HG02852 (cell line): ENCODE data around the gene PTPRT.
"Not testable (repeated sequence)": the region's sequence is repeated elsewhere in the genome, so short reads cannot be mapped to it uniquely, and the experiment has no call there.

Source experiments
- ATAC-seq: cut with Tn5 transposase; IDR thresholded peaks from one replicate; pipeline ENCODE4 v1.9.1; 2021; ENCODE audit warnings: mild to moderate bottlenecking, moderate library complexity; ENCODE audit not compliant: unreplicated experiment

The PTPRT gene

DNA sequence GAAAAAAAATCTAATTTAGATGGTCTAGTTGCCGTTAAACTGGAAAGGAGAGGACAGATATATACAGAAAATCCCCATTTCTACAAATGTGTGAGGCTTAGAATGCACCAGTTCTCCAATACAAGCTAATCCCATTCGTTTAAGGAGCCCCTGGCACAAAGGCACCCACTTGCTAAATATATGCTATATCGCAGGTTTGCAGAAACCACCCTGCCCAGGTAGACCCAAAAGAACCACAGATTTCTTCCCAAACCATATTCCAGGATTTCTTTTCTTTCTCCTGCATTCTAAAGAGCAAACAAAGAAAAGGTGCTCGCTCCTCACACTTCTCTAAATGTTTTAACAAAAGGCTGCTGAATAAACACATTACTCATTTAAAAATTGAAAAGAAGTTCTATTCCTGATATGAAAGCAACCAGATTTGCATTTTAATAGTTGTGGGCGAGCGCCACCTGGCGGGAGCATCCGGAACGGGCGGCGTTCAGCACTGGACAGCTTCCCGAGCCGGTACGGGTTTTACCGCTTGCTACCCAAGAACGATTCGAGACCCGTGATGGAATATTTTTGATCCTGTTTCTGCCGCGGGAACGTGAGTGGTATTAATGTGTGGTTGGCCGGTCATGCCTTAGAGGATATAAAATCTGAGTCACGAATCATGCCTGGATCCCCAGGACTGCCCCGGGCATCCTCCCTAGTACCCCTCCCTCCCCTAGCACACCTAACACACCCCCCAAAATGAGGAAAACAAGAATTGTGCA is 2.1 kb downstream of the PTPRT start:
- no peak for ATAC-seq

DNA sequence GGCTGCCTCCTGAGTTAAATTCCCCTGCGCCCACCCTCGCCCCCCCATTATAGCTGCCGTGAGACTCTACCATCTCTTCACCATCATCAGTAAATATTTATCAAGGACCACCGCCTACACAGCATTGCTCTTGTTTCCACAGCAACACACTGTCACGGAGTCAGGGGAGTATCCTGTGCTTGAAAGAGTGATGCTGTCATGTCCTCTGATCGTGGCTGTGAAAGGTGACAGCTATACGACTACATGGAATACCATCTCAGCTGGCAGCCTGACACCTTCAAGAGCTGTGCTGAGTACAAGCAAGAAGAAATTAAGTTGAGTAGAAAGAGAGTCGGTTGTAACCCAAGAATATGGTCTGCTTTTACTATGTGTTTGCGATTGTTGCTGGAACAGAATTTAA is 3.4 kb downstream of the PTPRT start:
- no peak for ATAC-seq

DNA sequence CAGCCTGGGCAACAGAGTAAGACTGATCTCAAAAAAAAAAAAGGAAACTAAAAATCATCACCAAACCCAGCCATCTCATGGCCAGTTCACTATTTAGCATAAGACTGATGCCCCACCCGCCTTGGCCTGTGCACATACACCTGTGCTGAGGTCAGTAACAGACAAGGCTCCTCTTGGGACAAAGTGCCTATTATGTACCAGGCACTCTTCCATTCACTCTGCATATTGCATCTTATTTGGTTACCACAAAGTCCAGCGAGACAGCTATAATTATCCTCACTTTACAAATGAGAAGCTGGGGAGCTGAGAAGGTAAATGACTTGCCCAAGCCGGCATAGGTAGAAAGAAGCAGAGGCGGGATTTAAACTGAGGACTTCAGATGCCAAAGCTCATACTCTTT is 3.8 kb downstream of the PTPRT start:
- no peak for ATAC-seq

DNA sequence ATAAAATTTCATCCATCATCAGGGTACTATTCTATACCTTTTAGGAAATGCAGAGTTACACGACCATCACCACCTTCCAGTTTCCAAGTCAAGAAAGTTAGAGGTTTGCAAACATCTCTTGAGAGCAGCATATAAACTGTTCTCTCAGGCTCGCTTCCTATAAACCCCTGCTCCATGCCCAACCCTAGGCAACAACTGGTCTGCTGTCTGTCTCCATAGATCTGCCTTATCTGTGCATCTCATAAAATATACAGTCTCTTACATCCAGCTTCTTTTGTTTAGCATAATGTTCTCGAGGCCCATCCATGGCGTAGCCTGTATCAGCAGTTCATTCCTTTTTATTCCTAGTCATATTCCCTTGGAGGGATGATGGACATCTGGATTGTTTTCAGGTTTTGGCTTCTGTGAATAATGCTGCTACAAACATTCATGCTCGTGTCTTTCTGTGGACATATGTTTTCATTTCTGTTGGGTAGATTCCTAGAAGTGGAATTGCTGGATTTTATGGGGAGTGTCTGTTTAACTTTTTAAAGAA is 6.1 kb downstream of the PTPRT start:
- no peak for ATAC-seq

DNA sequence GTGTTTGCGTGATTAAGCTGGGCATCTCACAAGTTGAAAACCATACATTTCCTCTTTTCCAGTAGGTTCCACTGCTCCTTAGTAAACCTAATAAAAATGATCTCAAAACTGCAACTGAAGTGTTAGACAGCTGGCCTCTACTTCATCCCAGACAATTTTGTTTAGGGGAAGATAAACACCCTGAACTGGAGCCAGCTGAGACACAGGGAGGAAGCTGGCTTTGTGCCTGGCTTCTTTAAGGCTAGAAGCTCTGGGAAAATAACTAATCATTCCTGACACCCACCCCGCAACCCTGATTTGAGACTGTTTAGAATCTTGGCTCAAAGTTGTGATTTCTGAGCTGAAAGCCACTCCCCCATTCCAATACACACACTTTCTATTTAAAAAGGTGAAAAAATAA is 11.6 kb downstream of the PTPRT start:
- no peak for ATAC-seq

DNA sequence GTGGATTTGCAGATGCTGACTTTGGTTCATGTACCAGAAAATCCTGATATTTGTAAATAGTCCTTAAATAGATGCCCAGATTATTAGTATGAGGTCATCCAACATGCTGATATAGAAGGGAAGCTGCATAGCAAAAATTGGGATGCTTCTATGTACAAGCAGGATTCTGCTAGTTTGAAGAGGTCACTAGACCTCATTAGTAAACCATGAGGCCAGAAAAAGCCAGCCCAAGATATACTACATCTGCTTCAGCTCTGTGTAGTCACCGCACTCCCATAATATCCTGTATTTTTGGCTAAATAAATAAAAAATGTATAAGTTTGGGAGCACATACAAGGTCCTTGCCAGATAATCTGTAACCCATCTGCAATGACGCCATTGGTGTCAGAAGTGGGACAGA is 13.0 kb downstream of the PTPRT start:
- ATAC-seq: no peak

DNA sequence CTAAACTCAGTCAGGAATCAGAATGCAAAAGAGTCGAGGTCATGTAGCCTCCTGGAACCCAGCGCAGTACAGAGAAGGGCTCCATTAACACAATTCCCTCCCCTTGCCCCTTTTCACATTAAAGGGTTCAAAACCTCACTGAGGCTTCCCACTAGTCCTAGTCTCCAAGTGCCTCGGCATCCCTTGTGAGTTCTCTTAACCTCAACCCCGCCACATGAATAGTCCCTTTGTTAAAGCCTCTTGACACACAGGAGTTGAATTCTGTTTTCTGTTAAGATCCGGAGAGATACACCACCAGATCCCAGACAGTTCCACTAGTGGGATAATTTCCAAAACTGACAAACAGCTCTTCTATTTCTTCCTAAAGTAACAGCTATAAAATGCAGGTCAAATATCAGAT is 17.8 kb downstream of the PTPRT start:
- ATAC-seq: no peak

DNA sequence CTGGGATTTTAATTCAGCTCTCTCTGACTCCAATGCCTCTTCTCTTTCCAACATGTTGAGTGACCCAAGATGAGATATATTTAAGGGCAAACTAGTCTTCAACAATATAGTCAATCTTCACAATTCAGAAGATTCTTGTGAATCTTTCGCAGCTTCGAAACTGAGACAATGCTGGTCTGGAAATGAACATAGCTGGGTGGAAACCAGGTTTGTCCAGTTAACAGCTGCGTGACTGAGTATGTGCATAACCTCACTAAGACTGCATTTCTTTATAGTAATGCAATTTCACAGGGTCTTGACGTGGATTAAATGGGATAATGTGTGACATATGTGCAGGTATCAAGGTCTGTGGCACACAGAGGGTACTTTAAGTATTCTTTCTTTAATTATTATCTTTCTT is 18.9 kb downstream of the PTPRT start:
- no peak for ATAC-seq

DNA sequence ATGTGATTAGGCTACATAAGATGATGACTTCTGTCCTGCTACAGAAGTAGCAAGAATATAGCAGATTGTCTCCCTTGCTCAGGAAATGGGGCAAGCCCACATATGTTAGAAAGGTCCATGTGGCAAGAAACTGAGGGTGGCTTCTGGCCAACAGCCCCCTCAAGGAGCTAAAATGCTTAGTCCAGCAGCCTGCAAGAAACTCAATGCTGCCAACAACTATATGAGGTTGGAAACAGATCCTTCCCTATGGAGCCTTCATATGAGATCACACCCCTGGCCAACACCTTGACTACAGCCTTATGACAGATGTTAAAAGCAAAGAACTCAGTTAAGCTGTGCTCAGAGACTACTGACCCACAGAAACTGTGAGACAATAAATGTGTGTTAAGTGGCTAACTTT is 22.1 kb downstream of the PTPRT start:
- no peak for ATAC-seq

DNA sequence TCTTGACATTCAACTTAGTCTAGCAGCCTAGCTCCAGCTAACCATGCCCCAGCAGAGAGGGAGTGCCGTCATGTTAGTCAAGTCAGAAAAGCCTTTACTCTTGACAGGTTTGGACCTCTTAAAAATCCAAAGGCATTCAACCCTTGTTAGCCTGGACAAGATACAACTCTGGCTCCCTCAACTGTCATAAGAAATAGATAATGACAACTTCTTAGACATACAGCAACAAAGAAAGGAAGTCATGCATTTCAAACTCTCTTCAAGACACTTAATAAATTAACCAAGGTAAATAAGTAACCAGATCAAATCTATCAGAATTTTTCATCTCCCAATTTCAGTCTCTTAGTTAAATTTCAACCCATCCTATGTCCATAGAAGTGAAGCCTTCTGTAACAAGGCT is 22.7 kb downstream of the PTPRT start:
- no peak for ATAC-seq

DNA sequence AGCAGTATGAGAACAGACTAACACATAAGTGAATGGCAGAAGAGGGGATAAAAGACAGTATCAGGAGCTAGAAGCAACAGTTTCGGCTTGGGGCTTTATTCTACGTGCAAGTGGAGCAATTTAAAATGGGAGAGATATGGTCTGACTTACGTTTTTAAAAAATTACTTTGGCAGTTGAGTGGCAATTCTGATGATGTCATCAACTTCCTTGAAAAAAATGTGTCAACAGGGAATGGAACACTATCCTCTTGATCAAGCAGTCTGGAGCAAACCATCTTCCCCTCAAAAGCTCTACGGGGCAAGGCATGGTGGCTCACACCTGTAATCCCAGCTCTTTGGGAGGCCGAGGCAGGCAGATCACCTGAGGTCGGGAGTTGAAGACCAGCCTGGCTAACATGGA is 24.1 kb downstream of the PTPRT start:
- no peak for ATAC-seq

DNA sequence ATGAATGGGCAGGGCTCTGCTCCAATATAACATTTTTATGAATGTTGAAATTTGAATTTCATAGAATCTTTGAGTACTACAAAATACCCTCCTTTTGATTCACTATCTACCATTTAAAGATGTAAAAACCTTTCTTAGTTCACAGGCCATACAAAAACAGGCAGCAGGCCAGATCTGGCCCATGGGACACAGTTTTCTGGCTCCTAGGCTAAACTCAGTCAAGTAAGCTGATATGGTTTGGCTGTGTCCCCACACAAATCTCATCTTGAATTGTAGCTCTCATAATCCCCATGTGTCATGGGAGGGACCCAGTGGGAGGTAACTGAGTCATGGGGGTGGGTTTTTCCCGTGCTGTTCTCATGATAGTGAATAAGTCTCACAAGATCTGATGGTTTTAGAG is 25.0 kb downstream of the PTPRT start:
- not testable (repeated sequence) for ATAC-seq

DNA sequence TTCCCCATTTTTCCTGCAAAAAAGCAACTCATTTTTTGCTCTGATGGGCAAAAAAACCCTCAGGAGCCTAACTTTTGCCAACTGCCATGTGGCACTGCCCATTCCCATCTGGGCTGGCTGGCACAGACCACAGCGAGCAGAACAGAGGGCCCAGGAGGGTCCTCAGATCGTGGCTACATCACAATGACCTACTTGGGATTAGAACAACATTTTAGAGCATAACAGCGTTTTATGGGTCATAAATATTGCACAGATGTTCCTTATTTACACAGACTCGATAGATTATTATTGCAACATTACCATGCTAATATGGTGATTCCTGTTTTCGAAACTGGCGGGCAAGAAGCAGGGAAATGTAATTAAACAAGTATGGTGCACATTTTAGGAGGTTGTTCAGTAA is 28.0 kb downstream of the PTPRT start:
- ATAC-seq: no peak

DNA sequence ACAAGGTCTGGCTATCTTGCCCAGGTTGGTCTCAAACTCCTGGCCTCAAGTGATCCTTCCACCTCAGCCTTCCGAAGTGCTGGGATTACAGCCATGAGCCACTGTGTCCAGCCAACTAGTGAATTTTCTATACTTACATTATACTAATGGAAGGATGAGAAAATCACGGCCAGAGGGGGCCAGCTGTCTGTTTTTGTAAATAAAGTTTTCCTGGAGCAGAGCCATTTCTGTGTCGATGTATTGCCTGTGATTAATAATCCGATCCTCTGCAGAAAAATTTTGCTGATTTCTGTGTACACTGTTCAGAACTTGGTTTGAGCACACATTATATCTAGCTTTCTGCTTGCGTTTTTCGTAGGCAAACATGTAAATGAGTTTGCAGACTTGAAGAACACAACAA is 28.8 kb downstream of the PTPRT start:
- no peak for ATAC-seq

DNA sequence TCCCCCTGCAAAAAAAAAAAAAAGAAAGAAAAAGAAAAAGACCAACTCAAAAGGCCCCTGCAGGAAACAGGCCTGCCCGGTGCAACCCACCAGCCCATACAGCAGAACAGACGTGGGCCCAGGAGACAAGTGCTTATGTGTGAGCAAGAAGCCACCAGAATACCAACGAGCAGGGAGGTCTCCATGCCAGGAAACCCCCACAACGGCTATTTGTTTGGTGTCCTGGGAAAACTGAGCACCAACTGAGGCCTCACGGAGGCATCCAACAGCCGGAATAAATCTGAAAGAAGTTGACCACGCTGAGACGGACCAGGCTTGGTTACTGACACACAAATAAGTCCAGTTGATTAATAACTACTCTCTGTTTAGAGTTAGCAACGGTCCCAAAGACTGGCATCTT is 29.7 kb downstream of the PTPRT start:
- no peak for ATAC-seq

DNA sequence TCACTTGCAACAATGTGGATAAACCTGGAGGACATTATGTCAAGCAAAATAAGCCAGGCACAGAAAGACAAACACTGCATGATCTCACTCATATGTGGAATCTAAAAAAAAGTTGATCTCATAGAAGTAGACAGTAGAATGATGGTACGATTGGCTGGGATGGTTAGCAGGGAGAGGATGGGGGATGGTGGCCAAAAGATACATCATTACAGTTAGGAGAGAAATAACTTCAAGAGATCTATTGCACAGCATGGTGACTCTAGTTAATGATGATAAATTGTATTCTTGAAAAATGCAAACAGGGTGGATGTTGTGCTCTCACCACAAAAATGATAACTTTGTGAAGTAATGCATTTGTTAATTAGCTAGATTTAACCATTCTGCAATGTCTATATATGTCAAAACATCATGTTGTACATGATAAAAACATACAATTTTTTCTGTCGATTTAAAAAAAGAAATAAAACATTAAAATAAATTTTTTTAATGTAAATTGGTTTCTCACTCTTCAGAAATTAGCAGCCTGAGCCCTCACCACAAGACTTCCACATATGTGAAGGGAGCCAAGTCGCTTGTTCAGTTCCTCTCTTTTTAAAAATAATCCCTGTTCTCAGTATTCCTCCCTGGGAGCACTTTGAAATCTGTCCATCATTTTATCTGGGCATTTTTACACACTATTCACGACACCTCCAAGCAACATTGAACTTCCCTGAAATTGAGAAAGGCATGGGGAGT is 34.2 kb downstream of the PTPRT start:
- ATAC-seq: no peak

DNA sequence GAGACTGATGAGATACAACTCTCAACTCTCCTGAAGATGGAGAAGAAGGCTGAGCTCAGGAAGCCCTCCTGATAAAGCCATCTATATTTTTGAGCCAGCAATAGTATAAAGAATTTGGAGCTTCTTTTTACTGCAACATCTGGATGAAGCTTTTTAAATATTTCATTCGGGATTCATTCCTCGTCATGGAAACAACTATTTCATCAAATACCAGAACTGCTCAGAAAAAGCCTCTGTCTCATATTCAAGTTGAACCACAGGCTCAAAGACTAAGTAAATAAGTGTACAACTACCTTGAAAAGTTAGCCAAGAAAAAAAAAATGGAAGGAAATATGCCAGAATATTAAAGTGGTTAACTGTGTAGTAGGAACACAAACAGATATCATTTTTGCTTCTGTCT is 37.8 kb downstream of the PTPRT start:
- no peak for ATAC-seq

DNA sequence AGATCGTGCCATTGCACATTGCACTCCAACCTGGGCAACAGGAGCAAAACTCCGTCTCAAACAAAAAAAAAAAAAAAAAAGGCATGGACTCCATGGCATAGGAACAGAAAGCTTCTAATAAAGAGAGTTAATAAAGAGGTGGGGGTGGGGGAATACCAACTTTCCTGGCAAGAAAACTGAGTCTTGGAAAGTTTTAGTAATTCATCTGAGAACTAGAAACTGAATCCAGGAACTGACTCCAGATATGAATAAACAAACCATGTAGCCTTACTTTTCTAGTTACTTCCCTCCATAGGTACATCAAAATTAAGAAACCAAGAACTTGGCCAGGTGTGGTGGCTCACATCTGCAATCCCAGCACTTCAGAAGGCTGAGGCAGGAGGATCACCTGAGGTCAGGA is 38.5 kb downstream of the PTPRT start:
- ATAC-seq: no peak

DNA sequence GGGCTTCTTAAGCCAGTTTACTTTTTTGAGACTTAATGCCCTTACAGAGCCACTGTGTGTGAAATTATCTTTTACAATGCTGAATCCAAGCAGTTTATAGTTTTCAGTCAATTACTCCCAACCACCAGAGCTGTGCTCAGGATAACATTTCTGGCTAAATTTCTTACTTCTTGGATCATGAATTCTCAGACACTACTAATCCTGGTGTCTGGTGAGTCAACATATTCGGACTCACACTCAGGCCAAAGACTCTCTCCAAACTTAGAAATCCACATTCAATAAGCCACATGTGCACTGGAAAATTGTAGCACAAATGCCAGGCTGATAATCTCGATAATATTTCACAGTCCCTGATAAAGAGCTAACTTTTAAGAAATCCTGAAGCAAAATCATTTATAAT is 49.0 kb downstream of the PTPRT start:
- ATAC-seq: no peak

DNA sequence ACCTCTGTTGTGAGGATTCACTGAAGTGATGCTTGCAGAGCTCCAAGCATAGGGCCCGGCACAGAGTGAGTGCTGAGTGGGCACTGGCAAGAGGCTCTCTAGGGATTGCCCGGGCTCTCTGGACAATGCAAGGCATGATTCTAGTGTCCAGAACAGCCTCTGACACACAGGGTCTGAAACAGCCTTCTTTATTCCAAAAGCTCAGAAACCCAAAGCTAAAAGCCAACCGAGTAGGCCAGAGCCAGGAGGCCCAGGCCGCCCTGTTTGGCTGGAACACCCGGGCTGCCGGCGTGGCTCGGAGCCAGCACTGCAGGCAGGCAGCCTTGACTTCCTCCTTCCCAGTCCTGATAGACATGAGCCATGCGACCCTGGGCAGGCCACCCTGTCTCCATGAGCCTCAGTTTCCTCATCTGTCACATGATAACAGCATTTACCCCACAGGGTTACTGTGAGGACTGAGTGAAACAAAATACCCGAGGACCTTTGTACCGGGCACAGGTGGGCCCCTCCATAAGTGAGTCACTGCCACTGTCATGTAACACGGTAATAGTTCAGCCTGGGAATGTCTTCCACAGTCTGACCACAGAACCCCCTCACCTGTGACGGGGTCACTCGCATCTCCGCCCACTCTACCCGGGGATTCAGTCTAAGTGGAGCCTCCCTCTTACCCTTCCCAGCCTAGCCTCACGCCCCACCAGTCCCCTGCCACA is 51.5 kb downstream of the PTPRT start:
- no peak for ATAC-seq

DNA sequence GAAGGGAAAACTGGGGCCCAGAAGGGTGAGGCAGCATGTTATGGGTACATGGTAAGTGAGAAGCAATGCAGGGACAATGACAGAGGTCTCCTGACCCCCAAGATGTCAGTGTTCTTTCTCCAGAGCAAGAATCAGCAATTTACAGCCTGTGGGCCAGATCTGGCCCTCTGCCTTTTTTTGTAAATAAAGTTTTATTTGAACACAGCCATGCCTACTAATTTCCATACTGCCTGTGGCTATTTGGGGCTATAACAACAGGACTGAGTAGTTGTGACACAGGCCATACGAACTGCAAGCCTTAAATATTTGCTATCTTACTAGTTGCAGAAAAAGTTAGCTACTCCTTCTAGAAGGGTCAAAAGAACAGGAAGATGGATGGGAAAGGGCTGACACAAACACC is 52.5 kb downstream of the PTPRT start:
- no peak for ATAC-seq

DNA sequence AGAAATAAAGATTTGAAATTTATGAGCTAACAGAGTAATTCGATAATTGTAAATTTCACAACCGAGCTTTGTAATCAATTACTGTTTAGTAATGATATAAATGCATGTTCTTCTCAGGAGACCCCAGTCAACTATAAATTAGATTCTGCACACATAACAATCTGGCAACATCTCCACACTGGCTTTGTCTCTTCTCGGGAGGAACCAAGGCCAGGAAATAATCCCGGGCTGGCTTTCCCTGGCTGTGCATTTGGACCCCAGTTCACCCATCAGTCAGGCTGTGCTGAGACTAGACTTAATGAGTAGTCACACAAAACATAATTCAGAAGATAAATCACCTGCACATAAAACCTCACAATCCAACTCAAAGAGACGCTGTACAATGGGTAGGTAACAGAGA is 65.5 kb downstream of the PTPRT start:
- no peak for ATAC-seq
